Inferior parietal cortex (tissue), 1 donor: ENCODE results near the gene HCAR2.
A peak's percentile ranks its signal among the peaks of the same experiment; 100 is the strongest.
"Not testable (repeated sequence)": the region's sequence is repeated elsewhere in the genome, so short reads cannot be mapped to it uniquely, and the experiment has no call there.

Experiments
- DNase-seq: peaks from one replicate; pipeline ENCODE4 v3.0.0-alpha.2; 2016; ENCODE audit errors: extremely low spot score

HCAR2 gene

GRCh38 chr12:122702890-122703611 is at the start of gene HCAR2:
TSS of gene HCAR2 (minus strand) at chr12:122703357. CDS start at chr12:122703283, 74 bp downstream.
- DNase-seq = not testable (repeated sequence)

GRCh38 chr12:122752464-122753318 is 49.5 kb upstream of the HCAR2 start, which contains the start of gene DENR:
TSS of gene DENR (plus strand) at chr12:122752824. CDS start at chr12:122753702, 878 bp downstream.
- DNase-seq = peak; percentile 98

GRCh38 chr12:122750781-122751515 is 47.8 kb upstream of the HCAR2 start:
- DNase-seq = not testable (repeated sequence)

- DNase-seq = no peak
These were observed 46.6 kb upstream of the HCAR2 start for GRCh38 chr12:122749569-122750332.

- no peak for DNase-seq
These were observed 44.3 kb upstream of the HCAR2 start for GRCh38 chr12:122747224-122748135.

GRCh38 chr12:122743895-122744525 is 40.9 kb upstream of the HCAR2 start:
- no peak for DNase-seq

- no peak for DNase-seq
These were observed 37.2 kb upstream of the HCAR2 start for GRCh38 chr12:122740351-122740750.

GRCh38 chr12:122738571-122738970 is 35.4 kb upstream of the HCAR2 start:
- no peak for DNase-seq

GRCh38 chr12:122732611-122733010 is 29.5 kb upstream of the HCAR2 start:
- DNase-seq = no peak

GRCh38 chr12:122732170-122732569 is 29.0 kb upstream of the HCAR2 start:
- DNase-seq = no peak

- no peak for DNase-seq
These were observed 27.3 kb upstream of the HCAR2 start, which contains the start of gene HCAR1 for GRCh38 chr12:122730215-122731014. TSS of gene HCAR1 (minus strand) at chr12:122730844. CDS start at chr12:122730339, 505 bp downstream.

GRCh38 chr12:122729583-122730214 is 26.5 kb upstream of the HCAR2 start:
- DNase-seq = no peak

- no peak for DNase-seq
These were observed 23.0 kb upstream of the HCAR2 start for GRCh38 chr12:122726080-122726558.

GRCh38 chr12:122725452-122726079 is 22.4 kb upstream of the HCAR2 start:
- DNase-seq = no peak

GRCh38 chr12:122724641-122725243 is 21.6 kb upstream of the HCAR2 start:
- DNase-seq = no peak

- DNase-seq = no peak
These were observed 19.2 kb upstream of the HCAR2 start for GRCh38 chr12:122722387-122722786.

GRCh38 chr12:122721057-122721545 is 17.9 kb upstream of the HCAR2 start:
- no peak for DNase-seq
